GM12874 (cell line): ENCODE results near the gene RAPGEF6.

Experiments
- TF ChIP-seq, protein P1 (sequence below): IDR thresholded peaks from 2 replicates; pipeline ENCODE4 v1.5.1; 2011; ENCODE audit warnings: low read depth, mild to moderate bottlenecking, control low read depth, low read length, moderate library complexity; ENCODE audit not compliant: insufficient read depth

Gene RAPGEF6

DNA sequence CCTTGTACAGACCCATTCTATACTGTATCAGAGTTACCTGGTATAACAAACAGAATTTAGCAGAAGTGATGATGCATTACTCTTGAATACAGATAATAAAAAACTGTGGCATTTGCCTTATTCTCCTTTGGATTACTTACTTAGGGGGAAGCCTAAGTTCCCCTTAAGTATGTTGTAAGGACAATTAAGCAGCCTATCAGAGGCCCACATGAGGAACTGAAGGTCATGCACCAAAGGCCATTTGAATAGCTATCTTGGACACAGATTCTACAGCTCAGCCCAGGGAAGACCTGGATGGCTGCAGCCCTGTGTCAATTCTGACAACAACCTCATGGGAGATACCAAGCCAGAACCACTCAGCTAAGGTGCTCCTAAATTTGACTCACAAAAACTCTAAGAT, 125.2 kb downstream of the RAPGEF6 start:
- TF ChIP-seq, protein P1, sequence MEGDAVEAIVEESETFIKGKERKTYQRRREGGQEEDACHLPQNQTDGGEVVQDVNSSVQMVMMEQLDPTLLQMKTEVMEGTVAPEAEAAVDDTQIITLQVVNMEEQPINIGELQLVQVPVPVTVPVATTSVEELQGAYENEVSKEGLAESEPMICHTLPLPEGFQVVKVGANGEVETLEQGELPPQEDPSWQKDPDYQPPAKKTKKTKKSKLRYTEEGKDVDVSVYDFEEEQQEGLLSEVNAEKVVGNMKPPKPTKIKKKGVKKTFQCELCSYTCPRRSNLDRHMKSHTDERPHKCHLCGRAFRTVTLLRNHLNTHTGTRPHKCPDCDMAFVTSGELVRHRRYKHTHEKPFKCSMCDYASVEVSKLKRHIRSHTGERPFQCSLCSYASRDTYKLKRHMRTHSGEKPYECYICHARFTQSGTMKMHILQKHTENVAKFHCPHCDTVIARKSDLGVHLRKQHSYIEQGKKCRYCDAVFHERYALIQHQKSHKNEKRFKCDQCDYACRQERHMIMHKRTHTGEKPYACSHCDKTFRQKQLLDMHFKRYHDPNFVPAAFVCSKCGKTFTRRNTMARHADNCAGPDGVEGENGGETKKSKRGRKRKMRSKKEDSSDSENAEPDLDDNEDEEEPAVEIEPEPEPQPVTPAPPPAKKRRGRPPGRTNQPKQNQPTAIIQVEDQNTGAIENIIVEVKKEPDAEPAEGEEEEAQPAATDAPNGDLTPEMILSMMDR, result no peak

DNA sequence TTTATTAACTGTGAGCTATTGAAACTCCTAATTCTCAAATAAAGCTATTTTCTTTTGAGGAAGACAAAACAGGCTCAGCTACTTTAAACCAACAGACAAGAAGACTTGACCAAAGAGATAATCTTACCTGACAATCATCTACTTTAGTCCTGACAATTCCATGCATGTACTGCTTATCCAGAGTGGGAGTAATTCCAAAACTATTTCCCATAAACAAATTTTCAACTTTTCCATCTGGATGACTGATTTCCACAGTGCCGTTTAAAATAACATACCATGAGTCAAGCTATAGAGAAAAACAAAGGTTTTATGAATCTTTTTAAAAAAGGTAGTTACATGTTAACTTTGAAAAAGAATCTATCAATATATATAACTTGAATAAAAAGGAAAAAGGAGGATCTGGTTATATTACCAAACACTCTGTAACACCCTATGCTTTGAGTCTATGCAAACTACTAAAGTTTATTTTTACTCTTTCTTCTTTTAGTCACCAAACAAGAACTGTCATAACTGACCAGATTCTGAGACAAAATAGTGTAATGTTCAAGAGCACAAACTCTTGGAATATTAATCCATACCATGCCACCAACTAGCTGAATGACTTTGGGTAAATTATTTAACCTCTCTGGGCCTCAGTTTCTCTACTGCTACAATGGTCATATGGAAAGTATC, 129.7 kb downstream of the RAPGEF6 start:
- TF ChIP-seq, protein P1, result no peak

DNA sequence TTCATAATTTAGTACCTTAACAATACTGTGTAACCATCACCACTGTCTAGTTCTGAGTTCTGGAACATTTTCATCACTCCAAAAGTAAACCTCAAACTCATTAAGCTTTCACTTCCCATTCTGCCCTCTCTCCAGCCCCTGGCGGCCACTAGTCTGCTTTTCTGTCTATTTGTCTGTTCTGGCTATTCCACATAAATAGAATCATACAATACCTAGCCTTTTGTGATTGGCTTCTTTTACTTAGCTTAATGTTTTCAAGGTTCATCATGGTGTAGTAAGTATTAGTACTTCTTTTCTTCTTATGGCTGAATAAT, 138.7 kb downstream of the RAPGEF6 start:
- TF ChIP-seq, protein P1, result peak; percentile 49; the same call in 1 of the 2 replicates

DNA sequence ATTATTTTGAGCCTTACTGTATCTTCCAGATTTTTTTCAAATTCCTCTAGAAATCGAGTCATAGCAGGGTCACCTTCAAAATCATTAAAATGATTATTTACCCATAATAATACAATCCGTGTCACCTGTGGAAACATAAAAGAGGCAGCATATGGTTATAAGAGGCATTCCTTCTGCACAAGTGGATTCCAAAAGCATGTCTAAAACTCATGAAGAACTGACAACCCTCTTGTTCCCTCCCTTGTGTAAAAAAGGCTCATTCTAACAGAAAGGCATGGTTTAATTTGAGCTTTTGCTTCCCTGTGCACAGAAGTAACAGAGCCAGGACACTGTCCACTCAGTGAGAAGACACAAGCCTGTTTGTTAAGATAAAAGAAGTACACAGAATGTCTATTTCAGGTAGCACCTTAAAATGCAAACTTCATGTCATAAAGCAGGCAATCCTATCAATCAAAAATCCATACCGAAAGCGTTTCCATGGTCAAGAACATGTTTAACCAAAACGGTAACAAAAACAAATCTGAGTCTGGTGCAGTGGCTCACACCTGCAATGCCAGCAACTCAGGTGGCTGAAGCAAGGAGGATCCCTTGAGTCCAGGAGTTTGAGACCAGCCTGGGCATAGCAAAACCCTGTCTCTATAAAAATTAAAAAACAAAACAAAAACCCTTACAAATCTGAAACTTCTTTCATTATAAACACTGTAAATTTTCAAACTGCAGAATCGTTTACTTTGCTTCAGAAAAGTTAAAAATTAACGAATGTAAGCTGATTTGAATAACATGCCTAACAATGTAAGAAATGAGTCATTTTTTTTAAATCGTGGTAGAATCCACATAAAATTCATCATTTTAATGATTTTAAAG, 139.3 kb downstream of the RAPGEF6 start:
- TF ChIP-seq, protein P1, result no peak

DNA sequence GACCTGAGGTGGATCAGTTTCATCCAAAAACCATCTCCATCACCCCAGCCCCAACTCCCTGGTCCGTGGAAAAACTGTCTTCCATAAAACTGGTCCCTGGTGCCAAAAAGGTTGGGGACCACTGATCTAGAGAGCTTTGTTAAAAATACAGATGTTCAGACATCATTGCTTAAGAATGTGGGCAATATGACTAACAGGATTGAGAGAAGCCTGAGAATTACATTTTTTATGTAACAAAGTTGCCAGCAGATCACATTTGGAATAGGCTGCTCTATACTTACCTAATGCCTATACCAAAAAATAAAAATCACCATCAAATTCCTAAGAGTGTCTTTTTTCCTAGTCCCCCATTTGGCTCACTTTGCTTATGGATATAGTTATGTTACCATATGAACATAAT, 143.3 kb downstream of the RAPGEF6 start:
- TF ChIP-seq, protein P1, result no peak

DNA sequence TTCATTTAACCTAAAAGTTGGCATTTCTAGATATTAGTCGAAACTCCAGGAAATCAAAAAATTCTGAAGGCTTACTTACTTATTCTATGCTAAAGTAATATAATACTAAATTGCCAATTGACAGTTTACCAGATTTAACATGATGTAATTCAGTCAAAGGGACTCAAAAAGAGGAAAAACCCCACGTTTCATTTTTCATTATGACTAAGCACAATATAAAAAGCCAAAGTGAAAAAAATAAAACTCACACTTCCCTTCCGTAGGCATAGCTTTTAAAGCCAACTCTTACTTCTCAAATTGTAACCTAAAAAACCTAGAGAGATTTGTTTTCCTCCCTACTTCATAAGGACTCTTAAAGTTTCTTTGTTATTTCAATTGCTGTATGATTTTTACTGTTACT, 146.6 kb downstream of the RAPGEF6 start:
- TF ChIP-seq, protein P1, result no peak

DNA sequence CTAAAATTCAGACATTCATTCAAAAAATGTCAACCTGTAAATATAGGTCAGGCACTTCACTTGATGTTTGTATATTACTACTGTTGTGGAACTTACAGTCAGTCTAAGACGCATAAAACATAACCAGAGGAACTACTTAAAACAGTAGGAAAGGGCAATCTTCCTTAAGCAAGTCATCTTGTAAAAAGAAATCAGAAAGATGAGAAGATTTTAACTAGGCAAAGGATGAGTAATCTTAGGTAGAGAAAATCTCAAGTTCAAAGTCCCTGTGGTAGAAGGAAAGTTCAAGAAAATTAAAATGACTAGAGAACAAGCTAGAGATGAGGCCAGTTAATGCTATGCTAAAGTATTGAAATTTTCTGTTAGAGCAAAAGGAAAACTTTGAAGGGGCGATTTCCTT, 152.4 kb downstream of the RAPGEF6 start:
- TF ChIP-seq, protein P1, result no peak
